ENCODE results near the gene MASP1. TPM values are rescaled to one million over a fixed set of nuclear protein-coding genes. Genes with fewer than 3 reads are reported as not detected.
A peak's percentile ranks its signal among the peaks of the same experiment; 100 is the strongest.

MASP1 gene
- total RNA-seq, 1 experiment from 2014 or later, result not detected

GRCh38 chr3:187325632-187326031, 34.1 kb upstream of the MASP1 start:
- Histone ChIP-seq H3K36me3 (ENCODE audit: control insufficient read depth, insufficient read depth, low read length) (no peaks in the 10 kb centered on the region), H3K9me3 (ENCODE audit: control insufficient read depth, insufficient read depth, low read depth, low read length) (no peaks in the 10 kb centered on the region), H3K27ac (ENCODE audit: low read length) (no peak overlapping the region), H3K4me3 (ENCODE audit: low read depth in 2 of 2, low read length in 2 of 2) (no peak overlapping the region), H3K27me3 (ENCODE audit: control insufficient read depth, insufficient read depth, low read length) (no peaks in the 10 kb centered on the region), H3K4me1 (ENCODE audit: control insufficient read depth, insufficient read depth, low read length) (no peaks in the 10 kb centered on the region)
- in situ Hi-C loops (cut with HindIII; ENCODE audit: low pct_unique_long_range_greater_than_20kb, low sequenced_read_pairs), result no loop called here
- TF ChIP-seq REST (IDR thresholded peaks at IDR 0.05; ENCODE audit: insufficient read depth in 1 of 2, low read depth in 2 of 2, low read length in 1 of 2) (no peak), TCF7L2 (IDR thresholded peaks at IDR 0.05; ENCODE audit: low read depth, low read length) (no peak), POLR2AphosphoS5 (IDR thresholded peaks at IDR 0.05; ENCODE audit: low read depth, low read length) (no peak), CTCF (IDR thresholded peaks at IDR 0.05) (no peak), SIN3A (IDR thresholded peaks at IDR 0.05; ENCODE audit: borderline replicate concordance, insufficient read depth, low read depth, low read length) (no peak)
- intact Hi-C loops (cut with micrococcal nuclease; ENCODE audit: unreplicated experiment), result no loop called here
- DNase-seq (ENCODE audit: low read depth, low spot score), result no peak
- ChIA-PET POLR2A (no interaction called here), CTCF (no interaction called here)
- no TSS peak for BruUV-seq (replicated peaks)
- no peak for ATAC-seq

GRCh38 chr3:187323091-187323490, 31.6 kb upstream of the MASP1 start:
- ATAC-seq (no peak), DNase-seq (ENCODE audit: low read depth, low spot score) (no peak)
- Histone ChIP-seq H3K9me3 (ENCODE audit: control insufficient read depth, insufficient read depth, low read depth, low read length) (no peaks in the 10 kb centered on the region), H3K4me1 (ENCODE audit: control insufficient read depth, insufficient read depth, low read length) (peaks cover 15% of the 10 kb centered on the region), H3K4me3 (ENCODE audit: low read depth in 2 of 2, low read length in 2 of 2) (no peak overlapping the region), H3K27ac (ENCODE audit: low read length) (peak overlapping the region; percentile 32; the same call in 1 of the 2 replicates), H3K27me3 (ENCODE audit: control insufficient read depth, insufficient read depth, low read length) (no peaks in the 10 kb centered on the region), H3K36me3 (ENCODE audit: control insufficient read depth, insufficient read depth, low read length) (no peaks in the 10 kb centered on the region)
- POLR2A ChIA-PET, result interaction anchor here (0.6 kb wide), 1 partner anchor 350 kb away, joined by 3 read pairs; no protein-coding TSS in a partner anchor
- intact Hi-C loops (cut with micrococcal nuclease; ENCODE audit: unreplicated experiment), result no loop called here
- no TSS peak for BruUV-seq (replicated peaks)
- CTCF ChIA-PET, result no interaction called here
- in situ Hi-C loops (cut with HindIII; ENCODE audit: low pct_unique_long_range_greater_than_20kb, low sequenced_read_pairs), result loop anchor here (25.0 kb wide), 1 partner anchor 364 kb away; no protein-coding TSS in a partner anchor
- TF ChIP-seq TCF7L2 (IDR thresholded peaks at IDR 0.05; ENCODE audit: low read depth, low read length), result no peak
- TF ChIP-seq REST (IDR thresholded peaks at IDR 0.05; ENCODE audit: insufficient read depth in 1 of 2, low read depth in 2 of 2, low read length in 1 of 2), result no peak
